ENCODE data around the gene NADSYN1.

The NADSYN1 gene

DNA sequence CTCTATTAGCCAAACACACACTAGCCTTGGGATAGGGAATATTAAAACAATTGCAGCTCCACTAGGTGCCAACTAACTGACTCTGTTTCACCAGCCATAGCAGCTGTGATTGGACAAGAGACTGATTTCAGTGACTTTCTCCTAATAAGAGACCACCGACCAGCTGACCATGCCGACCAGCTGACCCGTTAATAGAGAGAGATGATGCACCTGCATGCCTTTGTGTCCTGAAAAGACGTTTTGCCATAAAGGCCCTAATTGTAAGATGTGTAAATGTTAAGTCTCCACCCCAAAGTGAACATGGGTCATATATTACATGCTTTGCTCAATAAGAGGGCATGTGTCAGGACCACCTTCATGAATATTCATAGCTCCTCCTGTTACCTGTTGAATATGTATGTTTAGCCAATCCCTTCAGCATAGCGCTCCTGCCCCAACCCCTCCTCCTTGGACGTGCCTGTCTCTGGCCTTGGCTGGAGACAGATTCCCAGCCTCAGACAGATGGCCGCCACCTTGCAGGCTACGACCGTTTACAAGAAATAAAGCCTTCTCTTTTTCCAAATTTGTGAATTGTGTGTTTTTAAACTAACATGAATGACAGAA lies 1.3 kb upstream of the NADSYN1 start:
- peak; percentile 62 for DNase-seq

DNA sequence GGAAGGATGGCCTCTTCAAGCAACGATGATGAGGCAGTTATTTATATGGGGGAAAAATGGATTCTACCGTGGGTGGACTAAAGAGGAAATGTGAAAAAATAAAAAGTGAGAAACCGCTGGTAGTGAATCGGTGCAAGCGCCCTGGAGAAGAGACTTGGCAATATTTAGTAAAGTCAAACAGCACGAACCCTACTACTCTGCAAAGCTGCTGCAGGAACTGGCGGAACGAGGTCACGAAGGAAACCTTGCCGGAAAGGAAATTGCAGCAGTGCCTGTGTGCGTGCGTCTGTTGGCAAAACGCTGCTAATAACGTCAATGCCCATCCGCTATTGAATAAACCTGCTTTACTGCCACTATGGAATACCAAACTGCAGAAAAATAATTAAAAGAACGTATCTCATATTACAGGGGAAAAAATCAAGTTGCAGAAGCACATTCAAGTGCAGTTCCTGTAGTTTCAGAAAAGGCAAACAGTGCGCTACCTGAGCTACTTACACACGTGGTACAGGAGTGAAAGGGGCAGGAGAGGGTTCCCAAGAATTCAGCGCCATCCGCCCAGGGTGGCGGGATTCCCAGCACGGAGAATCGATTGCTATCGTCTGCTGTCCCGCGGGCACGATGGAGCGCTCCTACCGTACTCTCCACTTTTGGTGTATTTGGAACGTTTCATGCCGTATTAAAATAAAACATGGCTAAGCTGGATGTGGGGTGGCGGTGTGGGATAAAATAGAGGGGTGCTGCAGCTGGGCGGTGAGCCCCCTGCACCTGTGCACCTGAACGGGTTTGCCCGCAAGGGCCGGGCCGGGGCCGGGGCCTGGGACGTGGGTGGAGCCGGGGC lies 585 bp upstream of the NADSYN1 start:
- peak; percentile 73 for DNase-seq

DNA sequence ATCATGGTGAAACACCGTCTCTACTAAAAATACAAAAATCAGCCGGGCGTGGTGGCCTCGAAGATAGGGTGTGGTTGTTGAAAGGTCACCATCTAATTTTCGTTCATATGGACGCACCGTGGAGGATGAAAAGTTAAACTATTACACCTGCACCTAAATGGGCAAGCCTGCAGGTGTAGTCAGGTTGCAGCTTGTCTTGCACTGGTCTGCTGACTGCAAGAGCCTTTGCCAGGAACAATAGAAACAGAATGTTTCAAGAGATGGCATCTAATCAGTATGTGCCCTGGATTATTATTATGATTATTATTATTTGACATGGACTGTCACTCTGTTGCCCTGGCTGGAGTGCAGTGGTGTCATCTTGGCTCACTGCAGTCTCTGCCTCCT lies 908 bp downstream of the NADSYN1 start:
- DNase-seq: no peak

DNA sequence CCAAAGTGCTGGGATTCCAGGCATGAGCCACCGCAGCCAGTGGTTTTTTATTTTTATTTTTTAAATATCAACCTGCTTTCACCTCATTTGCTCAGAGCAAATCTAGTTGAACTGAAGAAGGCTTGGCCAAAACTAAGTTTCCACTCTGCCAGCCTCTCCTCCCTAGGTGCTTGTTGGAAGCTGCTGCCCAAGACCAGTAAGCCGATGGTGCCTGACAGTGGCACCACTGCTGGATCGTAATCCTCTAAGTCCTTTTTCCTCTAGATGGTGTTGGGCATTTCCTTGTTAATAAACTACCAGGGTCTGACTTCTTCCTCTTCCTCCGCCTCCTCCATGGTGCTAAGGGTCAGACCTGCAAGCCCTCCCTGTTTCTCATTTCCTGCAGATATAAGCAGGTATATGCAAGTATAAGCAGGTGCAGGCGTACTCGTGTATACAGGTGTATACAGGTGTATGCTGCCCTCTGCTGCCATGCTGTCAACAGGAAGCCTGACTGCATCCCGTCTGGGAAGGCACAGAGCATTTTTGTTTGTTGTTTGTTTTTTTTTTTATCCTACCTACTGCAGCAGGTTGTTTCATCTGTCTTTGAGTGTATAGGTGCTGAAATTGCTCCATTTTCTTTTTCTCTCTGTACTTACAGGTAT lies 1.6 kb downstream of the NADSYN1 start:
- no peak for DNase-seq

DNA sequence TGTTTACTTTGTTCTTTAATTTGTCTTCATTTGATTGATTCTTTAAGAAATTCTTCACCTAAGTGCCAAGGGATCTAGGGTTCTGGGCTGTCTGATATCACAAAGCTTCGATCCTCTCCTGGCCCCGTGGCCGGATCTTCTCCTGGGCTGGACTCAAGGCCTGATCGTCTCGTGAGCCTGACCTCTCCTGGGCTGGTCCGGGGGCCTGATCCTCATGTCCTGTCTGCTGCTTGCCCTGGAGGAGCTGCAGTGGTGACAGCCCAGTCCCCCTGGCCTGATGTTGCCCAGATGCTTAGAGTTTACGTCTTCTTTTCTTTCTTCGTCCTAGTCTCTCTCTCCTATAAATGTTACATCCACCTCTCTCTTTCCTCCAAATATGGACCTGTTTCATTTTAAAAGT lies 3.3 kb downstream of the NADSYN1 start:
- no peak for DNase-seq

DNA sequence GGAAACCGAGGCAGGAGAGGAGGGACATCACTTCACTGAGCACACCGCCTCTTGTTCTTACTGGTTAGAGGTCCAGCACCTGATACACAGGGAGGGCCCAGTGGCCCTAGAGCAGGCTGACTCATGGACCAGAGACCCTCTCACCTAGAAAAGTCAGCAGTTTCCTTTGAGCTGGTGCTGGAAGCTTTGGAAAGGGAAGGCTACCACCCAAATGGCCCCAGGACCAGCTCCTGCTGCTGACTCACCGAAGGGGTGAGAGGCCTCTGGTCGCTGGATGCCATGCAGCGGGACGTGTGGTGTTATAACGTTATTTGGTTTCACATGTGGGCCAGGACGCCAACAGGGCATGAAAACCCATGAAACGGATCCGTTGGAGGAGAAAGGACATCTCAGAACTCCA lies 3.8 kb downstream of the NADSYN1 start:
- DNase-seq: no peak

DNA sequence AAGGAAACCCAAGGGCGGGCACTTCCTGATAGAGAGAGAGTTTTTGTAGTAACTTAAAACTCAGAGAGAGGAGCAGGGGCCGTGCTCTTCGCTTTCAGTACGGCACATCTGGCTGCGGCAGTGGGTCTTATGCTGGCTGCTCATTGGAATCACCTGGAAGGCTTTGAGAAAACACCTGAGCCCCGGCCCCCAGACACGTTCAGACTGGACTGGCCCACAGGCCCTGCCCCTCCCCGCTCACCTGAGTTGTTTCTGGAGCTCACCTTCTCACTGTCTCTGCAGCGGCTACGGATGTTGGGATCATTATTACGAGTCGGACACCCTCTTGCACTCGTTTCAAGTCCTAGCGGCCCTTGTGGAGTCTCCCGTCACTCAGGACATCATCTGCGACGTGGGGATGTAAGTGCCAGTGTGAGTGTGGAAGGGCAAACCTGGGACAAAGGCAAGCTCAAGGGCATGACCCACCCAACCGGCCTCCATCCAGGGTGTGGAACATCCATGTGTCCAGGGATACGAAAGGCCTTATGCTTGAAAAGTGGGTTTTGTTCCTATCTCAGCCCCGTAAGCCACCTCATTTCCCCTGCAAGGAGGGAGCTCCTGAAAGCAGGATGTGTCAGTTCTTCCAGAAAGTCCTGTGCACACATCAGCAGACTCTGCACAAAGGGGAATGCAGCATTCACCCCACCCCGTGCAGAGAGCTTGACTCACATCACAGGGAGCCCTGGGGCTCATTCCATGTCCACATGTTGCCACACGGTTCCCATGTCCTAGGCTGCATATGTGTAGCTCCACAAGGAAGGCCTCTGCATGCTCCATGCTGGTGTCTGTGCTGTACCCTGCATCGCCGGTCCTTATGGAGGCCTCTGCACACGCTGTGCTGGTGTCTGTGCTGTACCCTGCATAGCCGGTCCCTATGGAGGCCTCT lies 5.4 kb downstream of the NADSYN1 start:
- no peak for DNase-seq

DNA sequence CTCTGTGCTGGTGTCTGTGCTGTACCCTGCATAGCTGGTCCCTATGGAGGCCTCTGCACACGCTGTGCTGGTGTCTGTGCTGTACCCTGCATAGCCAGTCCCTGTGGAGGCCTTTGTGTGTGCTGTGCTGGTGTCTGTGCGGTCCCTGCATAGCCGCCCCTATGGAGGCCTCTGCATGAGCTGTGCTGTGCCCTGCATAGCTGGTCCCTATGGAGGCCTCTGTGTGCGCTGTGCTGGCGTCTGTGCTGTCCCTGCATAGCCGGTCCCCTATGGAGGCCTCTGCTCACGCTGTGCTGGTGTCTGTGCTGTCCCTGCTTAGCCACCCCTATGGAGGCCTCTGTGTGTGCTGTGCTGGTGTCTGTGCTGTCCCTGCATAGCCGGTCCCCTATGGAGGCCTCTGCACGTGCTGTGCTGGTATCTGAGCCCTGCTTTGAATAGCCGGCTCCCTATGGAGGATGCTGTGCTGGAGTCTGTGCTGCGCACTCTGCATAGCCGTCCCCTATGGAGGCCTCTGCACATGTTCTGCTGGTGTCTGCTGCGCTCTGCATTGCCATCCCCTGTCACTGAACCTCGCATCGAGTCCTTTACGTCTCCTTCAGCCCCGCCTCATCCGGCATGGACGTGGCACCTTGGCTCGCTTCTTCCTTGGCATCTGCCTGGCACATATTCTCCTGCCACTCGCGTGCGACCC lies 6.2 kb downstream of the NADSYN1 start:
- DNase-seq: no peak

DNA sequence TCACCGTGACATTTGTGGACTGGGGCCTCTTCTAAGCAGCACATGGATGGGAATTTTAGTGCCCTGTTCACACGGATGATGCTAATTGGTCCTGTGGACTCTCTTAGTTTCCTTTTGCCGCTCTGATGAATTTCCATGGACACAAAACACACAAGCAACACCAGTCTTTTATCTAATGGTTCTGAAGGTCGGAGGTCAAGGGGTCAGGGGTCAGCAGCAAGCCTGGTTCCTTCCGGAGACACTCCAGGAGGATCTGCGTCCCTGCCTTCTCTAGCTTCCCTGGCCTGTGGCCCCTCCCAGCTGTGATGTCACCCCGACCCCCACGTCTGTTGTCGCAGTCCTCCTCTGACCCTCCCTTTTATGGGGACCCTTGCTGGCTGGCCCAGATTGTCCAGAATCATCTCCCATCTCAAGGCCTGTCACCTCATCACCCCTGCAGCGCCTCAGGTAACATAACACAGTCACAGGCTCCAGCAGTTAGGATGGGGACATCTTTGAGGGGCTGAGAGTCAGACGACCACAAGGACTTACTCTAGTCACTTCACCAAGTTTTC lies 6.8 kb downstream of the NADSYN1 start:
- no peak for DNase-seq

DNA sequence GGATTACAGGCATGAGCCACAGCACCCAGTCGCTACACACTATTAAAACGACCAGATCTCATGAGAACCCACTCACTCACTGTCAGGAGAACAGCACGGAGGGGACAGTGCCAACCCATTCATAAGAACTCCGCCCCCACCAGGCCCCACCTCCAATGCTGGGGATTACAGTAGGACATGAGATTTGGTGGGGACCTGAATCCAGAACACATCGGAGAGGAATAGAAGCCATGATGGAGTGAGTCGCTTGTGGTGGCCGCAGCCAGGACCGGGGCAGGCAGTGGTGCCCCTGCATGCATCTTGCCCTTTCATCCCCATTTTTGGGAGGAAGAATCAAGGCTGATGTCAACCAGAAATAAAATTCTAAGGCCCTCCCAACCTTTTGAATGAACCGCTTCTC lies 8.7 kb downstream of the NADSYN1 start:
- DNase-seq: no peak

DNA sequence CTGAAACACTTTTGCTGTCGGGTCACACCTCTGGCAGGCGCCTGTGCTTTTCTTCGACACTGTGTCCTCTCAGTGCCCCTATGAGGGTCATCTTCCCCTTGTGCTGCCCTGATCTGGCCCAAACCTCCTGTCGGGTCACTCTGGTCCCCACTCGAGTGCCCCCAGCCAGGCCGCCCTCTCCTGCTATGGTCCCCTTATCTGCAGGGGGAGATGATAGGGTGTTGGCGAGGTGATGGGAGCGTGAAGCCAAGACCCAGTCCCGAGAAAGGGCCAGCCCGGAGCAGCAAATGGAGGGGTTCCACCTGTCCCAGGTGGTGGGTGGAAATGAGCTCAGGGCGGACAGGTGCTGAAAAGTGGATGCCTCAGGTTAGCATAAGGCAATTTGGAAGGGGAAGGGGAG lies 9.7 kb downstream of the NADSYN1 start:
- no peak for DNase-seq

DNA sequence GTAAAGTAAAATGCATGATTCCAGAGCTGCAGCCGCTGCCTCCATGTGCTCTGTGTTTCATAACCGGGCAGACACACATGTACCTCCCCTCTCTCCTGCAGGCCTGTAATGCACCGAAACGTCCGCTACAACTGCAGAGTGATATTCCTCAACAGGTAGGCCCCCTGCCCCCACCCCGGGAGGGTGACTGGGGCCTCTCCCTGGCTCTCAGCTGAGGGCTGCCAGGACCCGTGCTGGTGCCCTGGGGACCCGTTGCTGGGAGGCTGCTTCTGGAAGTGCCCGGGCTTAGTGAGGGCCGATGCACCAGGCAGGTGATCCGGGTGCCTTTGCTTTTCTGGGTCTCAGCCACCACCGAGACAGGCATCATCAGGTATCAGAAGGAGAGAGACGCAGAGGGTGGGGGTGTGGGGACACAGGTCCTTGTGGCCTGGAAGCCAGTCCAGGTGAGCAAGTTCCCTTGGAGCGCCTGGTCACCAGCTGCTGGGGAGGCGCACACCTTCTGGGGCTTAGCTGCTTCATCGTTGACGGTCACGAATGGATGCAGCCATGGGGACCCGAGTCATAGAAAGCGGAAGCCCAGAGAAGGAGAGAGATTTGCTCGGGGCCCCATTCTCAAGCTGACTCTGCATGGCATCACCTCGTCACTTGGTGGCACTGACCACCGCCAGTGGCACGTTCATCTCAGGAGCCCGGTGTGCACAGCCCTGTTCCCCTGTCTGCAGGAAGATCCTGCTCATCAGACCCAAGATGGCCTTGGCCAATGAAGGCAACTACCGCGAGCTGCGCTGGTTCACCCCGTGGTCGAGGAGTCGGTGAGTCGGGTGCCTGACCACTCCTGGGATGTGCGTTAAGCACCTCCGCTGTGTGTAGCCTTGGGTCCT lies 10.6 kb downstream of the NADSYN1 start:
- no peak for DNase-seq

DNA sequence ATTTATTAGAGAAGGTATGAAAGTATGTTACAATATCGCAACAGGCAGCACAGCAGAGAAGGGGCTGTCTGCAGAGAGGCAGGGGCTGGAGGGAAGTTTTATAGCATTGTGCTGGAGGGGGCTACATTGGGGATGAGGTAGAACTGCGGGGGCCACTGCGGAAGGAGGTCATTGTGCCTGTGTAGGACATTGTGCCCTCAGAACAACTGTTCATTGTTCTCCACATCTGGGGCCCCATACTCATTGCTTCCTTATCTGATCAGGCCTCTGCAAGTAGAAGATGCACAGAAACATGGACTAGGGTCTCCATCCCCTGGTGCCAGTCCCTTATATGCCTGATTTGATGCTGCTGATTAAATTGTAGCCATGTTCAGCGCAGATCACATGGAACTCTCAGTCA lies 12.1 kb downstream of the NADSYN1 start:
- no peak for DNase-seq

DNA sequence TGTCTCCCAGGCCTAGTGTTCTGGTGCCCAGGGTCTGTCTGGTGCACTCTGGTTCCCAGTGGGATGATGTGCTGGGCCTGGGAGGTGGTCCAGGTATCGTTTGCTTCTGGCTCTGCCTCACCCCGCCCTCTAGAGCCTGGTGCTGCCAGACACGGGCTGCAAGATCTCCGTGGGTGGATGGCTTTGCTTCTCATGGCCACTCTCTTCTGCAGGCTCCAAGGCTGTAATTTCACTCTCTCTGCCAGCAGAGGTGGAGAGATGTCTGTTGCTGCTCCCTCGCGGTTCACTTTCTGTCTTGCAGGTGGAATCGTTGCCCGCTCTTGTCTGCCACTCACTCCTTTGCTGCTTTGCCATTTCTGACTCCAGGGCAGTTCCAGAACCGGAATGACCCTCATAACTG lies 13.4 kb downstream of the NADSYN1 start:
- DNase-seq: no peak

DNA sequence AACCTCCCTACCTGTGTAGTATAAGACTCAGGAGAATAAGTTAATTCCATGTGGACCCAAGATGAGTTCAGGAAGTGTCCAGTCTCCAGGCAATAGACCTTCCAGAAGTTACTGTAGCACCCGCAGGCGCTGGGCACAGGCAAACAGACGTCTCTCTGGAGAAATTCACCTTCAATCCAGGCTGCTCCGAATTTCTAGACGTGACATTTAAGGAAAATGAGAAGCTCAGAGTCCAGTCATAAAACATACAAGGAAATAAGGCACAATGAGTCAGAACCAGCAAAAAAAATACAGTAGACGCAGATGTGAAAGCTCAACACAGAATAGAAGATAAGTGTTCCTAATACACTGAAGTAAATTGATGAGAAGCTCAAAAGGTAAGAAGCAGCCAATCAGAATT lies 14.2 kb downstream of the NADSYN1 start:
- no peak for DNase-seq

DNA sequence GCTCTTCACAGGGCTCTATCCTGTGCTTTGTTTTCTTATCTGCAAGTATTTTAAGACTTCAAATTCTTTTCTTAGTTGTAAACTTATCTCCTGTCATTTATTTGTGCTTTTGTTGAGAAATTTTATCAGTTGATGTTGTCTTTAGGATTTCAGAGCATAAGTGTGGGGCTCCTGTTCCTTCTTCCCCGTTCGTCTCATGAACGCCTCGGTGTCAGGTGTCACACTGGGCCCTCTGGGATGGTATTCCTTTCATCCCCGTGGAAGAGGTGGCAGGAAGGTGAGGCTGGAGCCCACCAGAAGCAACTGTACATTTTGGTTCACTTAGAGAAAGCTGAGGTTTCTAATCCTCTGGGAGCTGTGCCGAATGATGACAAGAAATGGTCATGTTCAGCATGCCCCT lies 17.9 kb downstream of the NADSYN1 start:
- no peak for DNase-seq

DNA sequence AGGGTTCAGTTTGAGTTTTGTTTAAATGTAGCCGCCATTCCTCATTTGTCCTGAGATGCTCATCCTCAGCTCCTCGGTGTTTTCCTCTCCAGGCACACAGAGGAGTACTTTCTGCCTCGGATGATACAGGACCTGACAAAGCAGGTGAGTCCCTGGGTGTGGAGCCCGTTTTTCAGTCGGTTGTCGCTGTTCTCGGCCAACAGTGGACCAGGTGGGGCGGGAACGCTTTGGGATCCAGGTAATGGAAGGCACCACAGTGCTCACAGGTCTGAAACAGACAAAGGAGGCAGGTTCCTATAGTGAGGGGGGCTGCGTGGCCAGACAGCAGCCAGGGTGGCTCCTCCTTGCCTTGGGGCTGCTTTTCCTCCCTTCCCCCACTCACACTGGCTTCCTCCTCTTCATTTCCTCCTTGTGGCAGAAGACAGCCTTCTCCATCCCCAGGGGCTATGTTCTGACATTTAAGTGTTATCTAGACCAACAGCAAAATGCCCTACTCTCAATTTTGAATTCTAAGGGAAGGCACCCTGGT lies 19.4 kb downstream of the NADSYN1 start:
- no peak for DNase-seq

DNA sequence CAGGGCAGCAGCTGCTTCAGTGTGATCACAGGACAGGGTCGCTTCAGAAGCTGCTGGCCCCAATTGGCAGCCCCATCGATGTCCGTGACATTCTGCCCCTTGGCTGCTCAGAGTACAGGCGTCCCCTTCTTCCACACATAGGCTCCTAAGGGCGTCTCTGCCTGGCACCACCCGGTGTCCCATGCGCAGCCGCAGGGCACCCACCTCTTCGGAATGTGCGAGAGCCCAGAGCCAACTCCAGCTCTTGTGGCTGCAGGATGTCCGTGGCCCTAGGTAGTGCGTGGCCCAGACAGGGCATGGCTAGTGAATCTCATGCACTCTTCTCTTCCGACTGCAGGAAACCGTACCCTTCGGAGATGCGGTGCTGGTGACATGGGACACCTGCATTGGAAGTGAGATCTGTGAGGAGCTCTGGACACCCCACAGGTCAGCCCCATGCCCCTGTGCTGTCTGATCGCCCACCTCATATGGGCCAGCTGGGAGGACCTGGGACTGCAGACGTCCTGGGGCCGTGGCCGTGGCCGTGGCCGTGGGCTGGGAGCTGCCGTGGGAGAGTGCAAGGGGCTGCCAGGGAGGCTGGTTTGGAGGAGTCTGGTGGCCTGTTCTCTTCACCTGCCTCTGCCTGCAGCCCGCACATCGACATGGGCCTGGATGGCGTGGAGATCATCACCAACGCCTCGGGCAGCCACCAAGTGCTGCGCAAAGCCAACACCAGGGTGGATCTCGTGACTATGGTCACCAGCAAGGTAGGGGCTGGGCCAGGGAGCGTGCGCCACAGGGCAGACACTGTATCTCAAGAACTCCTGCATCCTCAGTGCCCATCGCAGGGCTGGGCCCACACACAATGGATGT lies 20.2 kb downstream of the NADSYN1 start:
- DNase-seq: no peak

DNA sequence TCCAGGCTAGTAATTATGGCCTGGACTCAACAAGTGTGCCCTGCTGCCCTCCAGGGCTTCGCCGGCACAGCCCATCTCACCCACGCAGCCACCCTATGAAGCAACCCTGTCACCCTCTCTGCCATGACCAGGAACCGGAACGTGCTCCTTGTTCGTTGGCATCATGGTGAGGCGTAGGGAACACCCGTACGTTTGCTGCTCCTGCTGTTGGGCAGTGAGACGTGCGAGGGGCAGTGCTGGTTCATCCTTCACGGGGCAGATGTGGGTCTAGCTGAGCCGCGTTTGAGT lies 20.7 kb downstream of the NADSYN1 start:
- no peak for DNase-seq

DNA sequence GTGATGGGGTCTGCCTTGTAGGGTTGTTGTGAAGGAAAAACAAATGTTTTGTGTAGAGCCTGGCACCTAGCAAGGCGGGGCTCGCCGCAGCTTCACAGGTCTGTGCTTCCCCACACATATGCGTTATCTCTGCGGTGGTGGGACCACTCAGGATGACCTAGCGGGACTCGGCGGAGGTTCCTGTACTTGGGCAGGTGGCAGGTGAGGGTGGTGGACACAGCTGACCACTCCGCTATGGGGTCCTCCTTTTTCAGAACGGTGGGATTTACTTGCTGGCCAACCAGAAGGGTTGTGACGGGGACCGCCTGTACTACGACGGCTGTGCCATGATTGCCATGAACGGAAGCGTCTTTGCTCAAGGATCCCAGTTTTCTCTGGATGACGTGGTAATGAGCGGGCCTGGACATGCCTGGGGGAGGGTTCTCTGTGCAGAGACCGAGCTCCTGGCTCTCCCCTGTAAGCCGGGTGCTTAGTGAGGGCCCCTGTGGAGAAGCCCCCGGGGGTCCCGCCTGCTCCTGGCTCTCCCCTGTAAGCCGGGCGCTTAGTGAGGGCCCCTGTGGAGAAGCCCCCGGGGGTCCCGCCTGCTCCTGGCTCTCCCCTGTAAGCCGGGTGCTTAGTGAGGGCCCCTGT lies 21.3 kb downstream of the NADSYN1 start:
- DNase-seq: no peak

Measured in activated CD8-positive, alpha-beta memory T cell treated with anti-CD3 and anti-CD28 coated beads for 24 hours (primary cell).